GM18499 (cell line): Measurements from ENCODE around the gene LOC101059915.
A peak's percentile ranks its signal among the peaks of the same experiment; 100 is the strongest.

Source experiments
- ATAC-seq: cut with Tn5 transposase; IDR thresholded peaks from one replicate; pipeline ENCODE4 v1.9.1; 2021; ENCODE audit warnings: moderate number of reproducible peaks; ENCODE audit not compliant: insufficient read depth, unreplicated experiment

Gene LOC101059915

DNA sequence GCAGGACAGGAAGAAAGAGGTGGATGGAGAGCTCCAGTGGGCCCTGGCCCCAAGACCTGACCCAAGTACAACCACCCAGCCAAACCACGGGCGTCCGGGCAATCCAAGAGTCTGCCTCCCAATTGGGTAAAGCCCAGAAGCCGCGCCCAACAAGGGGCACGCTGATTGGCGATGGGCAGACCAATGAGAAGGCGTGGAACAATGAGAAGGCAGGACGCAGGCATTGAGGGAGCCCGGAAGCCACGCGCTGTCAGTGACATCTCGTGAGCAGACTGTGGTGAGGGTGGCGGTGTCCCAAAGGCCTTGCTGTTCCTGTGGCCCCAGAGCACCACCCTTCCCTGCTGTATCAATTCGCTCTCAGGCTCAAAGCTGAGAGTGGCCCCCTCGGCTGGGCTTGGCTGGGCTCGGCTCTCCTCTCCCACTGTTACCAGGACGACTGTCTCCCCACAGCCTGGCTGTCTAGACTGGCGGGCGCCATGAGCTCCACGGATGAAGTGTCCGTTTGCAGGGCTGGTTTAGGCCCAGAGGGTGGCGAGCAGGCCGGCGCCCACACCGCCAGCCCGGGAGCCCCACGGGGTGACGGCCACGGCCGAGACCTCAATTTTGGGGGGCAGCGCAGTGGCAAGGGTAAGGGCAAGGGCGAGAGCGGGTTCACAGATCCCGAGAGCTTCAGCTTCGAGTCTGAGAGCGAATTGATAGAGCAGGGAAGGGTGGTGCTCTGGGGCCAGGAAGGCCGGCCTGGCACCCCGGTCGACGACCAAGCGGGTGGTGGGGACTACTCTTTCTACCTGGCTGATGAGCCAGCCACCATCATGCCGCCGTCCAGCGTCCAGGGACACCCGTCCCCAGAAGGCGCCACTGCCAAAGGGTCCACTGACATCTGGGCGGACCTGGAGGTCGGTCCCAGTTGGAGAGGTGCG lies at the start of gene LOC101059915:
Gene LOC101059915, plus strand, starts transcription at position 219 of the 920 bp plus-strand sequence.
- no peak for ATAC-seq

DNA sequence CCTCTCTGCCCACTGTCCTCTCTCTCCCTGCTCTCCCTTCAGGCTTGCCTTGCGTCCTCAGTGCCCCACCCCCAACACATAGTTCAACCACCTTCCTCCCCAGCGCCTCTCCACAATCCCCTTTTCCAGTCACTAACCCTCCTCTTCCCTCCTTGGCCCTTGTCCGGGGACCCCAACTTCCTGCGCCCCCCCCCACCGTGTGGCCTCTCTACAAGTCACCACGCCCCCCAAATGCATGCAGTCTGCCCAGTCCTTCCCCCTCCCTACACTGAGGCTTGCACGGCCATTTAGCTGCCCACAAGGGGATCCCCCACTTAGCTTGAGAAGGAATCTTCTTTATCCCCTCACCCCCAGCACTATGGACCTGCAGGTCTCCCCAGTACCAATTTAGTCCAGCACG lies 49.6 kb upstream of the LOC101059915 start:
- no peak for ATAC-seq

DNA sequence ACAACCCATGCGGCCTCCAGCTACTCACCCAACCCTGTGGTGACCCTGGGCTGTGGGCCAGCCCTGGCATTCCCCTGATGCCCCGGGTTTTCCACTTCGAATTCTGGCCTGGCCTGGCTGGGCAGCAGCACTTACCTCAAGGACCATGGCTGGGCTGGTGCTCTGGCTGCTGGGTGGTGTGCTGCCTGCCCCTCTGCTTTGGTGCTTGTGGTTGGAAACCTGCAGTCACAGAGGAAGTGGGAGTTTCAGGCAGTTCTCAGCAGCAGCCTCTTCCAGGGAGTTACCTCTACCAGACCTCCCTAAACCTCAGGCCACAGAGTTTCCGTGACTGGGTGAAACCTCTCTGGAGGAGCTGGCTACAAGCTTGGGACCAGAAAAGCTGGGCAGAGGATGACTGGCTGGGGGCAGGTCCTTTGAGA lies 49.0 kb upstream of the LOC101059915 start, which contains the start of gene CXCR3:
Gene CXCR3, minus strand, starts transcription at position 209 of the 419 bp plus-strand sequence. Its CDS starts 62 bp downstream, at position 147.
- peak; percentile 36 for ATAC-seq

DNA sequence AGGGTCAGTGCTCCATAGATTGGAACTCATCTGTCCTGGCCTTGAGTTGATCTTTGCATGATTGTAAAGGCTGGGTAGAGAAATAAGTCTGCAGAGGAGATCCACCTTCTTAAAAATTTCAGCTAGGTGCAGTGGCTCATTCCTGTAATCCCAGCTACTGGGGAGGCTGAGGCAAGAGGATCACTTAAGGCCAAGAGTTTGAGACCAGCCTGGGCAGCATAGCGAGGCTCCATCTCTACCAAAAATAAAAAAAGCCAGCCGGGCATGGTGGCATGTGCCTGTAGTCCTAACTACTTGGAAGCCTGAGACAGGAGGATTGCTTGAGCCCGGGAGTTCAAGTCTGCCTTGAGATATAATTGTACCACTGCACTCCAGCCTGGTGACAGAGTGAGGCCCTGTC lies 48.6 kb upstream of the LOC101059915 start:
- no peak for ATAC-seq

DNA sequence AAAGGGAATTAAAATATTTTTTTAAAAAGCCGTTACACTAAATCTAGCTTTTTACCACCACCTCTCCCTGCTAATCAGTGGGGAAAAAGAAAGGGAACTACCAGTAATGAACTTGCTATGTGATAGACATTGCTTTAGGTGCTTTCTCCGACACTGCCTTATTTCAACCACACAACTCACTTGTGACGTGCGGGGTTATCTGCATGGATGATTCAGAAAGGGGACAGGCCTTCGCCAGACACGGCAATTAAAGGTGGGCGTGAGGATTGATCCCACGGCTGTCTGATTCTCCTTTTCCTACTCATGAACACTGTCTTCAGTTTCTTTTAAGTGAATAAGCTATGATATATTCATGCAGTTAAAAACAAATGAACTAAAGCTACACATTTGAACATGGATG lies 48.2 kb upstream of the LOC101059915 start:
- no peak for ATAC-seq

DNA sequence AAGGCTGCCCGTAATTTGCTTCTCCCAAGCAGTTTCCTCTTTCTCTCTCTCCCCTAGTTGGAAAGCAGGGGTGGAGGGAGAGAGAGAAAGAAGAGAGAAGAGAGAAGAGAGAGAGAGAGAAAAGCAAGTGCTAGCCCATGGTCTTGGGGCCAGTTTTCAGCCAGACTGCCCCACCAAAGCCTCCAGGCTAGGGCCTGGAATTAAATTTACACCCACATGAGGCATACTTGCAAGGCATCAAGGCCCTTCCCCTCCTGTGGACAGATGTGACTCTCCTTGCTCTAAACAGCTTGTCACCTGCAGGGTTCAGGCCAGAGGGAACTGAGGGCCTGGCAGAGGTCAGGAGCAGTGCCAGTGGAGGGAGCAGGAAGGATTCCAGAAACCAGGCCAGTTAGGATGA lies 47.4 kb upstream of the LOC101059915 start:
- ATAC-seq = no peak

DNA sequence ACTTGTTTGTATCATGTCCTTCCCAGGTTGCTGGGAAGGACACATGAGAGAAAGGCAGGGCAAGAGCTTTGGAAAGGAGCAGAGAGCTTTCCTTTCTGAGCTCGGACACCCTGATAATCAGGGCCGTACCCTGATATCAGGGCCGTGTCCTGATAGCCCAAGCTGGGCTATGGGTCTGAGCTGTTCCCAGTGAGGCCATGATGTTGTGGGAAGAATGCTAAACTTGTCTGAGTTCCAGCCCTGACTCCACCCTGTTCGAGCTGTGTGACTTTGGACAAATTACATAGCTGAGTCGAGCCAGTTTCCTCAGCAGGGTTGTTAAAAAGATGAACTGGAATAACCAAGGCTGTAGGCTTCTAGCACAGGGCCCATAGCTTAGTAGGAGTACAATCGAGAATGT lies 45.7 kb upstream of the LOC101059915 start:
- ATAC-seq = no peak

DNA sequence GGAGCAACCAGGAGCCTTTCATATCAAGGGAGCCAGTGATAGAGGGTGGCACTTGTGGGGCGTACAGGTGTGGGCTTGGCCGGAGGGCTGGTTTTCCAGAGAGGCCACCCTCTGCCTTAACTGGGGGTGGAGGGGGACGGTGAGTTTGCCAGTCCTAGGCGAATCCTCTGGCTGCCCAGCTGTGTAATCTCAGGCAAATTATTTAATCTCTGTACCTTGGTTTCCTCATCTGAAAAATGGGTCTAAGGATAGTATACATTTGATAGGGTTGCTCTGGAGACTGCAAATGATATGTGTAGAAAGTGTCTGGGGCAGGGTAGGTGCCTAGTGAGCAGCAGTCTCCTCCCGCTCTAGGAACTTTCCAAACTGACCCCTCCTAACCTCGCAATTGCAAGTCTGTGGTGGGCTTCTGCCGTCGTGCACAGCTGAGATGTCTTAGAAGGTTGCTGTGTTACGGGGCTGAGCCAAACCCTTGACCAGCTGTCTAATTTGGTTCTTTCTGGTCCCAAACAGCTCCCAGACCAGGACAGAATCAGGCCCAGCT lies 45.2 kb upstream of the LOC101059915 start:
- ATAC-seq = no peak

DNA sequence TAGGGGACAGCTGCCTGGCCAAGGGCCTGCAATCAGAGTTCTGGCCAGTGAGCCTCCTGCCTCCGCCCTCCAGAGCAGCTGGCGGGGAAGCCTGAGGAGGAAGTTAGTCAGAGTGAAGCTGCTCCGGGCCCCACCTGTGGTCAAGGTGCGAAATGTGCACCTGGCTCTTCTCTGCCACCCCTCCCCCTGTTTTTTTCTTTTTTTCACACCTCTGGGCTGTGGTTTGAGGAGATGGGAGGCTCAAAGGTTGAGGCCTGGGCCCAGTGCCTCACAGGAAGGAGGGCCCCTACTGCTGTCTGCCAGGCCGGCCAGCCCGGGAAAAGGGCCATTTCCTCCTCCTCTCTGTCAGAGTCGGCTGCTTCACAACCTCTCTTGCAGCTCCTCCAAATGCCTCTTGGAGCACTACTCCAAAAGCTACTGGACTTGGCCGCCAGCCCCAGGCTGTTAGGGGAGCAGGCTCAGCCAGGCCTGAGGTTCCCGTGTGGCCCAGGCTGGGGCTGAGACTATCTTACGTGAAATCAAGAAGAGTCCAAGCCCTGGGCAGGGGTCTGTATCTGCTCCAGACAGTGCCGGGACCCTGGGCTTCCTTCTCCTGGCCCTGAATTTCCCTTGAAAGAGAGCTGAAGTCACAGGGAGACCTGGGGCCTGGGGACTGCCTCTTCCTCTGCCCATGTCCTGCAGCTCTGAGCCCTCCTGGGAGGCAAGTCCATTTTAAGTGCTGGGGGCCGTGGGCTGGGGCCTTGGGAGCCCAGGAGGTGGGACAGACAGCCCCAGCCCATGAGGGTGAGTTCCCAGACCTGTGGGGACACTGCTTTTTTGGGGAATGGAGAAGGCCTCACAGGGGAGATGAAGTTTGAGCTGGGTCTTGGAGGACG lies 44.5 kb upstream of the LOC101059915 start:
- no peak for ATAC-seq

DNA sequence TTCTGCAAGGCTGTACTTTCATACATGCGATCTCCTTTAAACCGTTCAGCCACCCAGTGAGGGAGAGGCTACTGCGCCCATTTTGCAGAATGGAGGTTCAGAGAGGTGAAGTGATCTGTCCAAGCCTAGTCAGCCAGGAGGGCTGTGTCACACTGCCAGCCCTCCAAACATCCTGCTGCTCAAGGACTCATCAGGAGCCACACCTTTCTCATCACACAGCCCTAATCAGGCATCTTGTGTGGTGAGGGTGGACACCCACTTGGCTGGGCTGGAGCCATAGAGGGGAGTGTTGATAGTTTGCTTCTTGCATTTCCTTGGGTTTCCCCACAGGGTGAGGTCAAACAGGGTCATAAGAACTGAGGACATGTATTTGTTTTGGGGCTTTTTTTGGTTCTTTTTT lies 43.6 kb upstream of the LOC101059915 start:
- no peak for ATAC-seq

DNA sequence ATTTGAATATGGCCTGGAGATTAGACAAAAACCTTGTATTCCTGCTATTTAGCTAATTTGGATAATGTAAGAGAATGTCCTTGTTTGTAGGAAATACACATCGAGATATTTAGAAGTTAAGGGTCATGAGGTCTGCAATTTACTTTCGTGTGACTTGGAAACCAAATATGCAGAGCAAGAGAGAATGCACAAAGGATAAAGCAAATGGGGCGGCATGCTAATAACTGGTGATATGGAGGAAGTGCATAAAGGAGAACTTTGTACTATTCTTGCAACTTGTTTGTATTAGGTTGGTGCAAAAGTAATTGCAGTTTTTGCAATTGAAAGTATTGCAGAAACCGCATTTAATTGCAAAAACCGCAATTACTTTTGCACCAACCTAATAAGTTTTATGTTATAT lies 41.9 kb upstream of the LOC101059915 start:
- ATAC-seq = no peak

DNA sequence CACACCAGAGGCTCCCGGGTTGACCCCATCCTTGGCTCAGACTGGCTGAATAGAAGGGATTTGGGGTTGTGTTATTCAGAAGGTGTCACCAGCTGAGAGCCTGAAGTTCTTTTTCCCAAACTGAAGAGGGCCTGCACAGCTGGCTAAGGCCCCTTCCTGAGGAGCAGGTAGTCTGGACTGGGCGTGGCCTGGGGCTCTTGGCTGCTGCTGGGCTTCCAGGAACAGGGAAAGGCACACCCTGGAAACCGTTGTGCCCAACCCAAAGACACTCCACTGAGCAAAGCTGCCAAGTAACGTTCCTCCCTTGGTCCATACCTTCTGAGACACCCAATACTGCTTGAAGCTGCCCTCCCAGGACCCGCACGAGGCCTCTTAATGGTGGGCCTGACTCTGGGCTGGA lies 40.8 kb upstream of the LOC101059915 start:
- no peak for ATAC-seq

DNA sequence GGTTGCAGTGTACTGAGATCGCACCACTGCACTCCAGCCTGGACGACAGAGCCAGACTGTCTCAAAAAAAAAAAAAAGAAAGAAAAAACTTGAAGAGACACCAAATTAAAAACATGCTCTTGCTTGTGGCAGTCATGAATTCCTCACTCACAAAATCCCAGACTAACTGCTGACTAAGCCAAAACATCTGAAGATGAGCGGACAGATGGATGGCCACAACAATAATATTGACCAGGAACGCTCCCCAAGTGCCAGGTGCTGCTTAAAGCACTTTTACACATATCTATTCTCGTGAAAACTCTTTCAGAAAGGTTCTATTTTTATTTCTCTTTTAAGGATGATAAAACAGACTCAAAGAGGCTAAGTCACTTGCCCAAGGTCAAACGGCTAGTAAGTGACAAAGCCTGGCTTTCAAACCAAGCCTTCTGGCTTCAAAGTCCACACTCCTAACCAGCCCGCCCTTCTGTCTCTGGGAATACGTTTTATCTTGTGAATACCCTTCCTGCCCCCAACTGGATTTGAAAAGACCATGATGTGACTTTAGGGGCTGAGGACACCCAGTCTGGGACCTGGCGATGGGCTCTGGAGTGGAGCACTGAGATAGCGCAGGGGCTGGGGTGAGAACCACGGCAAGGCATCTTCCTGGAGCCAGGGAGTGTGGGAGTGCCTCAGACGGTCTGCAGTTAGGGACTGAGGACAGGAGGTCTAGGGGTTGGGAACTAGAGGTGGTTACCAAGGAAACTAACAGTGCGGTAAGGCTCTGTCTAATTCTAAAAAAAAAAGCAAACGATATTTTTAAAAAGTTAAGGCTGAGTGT lies 39.5 kb upstream of the LOC101059915 start:
- ATAC-seq = no peak

DNA sequence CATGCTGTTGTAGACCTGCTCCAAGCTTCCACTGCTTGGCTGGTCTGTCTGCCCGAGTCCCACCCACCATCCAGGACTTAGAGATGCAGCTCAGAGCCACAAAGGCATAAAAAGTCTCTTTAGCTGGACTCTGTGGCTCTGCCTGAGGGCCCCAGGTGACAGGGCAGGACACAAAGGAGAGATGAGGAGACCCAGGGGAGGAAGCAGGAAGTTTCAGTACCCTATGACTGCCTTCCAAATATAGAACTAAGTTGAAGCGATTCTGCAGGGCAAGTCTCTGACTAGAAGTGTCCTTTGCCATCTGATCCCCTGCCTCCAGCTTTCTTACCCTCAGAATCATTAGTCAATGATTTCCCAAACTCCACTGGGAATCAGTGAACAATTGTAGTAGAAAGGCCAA lies 37.9 kb upstream of the LOC101059915 start:
- peak; percentile 64 for ATAC-seq

DNA sequence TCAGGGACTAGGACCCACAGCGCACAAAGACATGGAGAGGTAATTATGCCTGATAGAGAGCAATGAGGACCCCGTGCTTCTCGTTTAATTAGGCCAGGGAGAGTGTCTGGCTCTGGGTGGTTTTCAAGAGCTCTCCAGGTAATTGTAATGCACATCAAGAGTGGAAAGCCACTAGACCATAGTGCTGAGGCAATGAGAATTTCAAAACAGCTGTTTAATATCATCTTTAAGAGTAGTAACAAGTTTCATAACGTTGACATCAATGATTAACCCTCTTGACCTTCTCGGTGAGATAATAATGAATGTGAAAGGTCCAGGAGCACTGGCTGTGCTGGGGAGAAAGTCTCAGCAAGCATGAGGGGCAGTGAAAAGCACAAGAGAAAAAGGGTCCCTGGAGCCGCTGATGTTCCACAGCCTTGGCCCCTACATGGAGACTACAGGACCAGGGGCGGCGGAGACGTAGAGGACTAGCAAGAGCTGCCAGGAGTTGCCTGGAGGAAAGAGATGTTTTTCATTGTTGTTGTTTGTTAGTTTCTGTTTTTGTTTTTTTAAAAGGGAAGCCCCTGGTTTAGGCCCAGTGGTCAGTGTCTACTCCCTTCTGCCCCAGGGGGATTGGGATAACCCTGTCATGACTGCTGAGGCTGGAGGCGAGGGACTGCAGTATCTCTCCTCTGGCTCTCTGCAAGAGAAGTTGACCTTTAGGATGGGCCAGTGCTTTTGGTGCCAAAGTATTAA lies 34.3 kb upstream of the LOC101059915 start:
- no peak for ATAC-seq

DNA sequence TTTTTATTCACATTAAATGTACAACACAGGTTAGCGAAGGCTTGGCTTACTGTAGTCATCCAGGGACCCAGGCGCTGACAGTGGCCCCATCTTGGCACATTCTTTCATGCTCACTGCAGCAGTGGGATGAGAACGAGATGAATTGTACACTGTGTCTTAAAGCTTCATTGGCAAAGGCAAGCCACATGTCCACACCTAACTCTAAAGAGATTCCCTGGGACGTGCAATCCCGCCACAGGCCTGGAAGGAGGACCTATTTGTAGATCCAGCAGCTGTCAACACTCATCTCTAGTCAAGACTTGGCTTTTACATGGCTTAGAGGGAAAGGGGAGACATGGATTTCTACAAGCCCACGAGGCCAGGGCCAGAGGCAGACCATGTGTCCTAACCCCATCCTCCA lies 33.0 kb upstream of the LOC101059915 start:
- no peak for ATAC-seq

DNA sequence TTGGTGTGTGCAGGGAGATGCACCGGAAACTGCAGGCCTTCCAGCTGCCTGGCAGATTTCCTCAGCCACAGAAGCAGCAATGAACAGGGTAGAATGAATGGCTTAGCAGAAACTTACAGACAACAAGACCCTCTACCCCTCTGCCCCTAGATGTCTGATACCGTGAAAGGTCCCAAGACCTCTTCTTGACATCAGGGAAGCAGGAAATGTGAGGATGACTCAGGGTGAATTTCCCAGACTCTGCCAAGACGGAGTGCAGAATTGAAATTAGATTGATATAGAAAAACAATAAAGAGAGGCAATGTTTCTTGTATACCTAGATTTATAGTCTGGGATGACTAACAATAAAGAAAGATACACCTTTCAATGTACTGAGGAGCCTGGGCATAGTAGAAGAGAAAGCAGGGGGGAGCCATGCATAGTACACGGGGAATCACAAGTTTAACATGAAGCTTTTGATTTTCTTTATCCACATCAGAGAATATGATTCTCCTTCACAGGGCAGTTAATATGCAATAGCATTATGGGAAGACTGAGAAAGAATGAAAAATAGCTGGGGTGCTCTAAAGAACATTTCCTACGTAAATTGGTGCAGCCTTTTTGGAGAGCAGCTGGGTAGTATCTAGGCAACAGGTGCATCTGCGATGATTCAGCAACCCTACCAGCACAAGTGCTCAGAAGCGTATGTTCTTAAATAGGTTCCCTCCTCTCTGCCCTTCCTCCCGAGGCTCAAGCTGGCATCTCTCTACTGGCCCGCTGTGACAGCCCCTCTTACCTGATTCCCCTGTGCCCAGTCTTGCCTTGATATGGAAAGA lies 30.7 kb upstream of the LOC101059915 start:
- no peak for ATAC-seq

DNA sequence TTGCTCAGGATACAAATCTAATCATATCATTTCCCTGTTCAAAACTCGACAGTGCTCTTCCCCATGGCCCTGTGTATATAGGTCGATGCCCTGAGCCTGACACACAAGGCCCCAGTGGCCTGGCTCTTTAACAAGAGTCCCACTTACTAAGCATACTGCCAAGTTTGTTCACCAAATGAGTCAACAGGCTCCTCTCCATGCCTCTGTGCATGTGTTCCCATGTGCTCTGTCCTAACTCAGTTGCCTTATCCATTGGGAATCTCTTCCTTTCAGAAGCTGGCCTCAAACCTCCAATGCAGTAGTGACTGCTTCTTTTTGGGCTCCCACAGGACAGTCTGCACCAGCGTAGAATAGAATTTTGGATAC lies 30.1 kb upstream of the LOC101059915 start:
- ATAC-seq = no peak

DNA sequence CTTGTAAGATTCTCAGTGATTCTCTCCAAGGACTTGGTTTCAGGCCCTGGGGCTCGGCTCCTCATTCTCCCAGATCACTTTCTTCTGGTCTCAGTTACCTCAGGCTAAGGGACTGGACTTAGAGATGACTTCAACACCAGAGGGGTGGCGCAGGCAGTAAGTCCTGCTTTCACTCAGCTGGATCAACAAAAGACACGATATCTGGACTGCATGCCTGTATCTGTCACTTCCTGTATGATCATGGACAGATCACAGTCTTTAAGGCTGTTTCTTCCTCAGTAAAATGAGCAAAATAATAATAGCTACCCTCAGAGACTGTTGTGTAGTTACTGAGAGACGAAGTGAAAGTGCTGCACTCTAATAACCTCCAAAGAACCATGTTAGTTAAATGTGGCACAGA lies 29.5 kb upstream of the LOC101059915 start:
- no peak for ATAC-seq
